Mononuclear cell (primary cell): Measurements from ENCODE around the gene RAD51B. TPM values are rescaled to one million over a fixed set of nuclear protein-coding genes. Genes with fewer than 3 reads are reported as not detected.

Experiments
- H3K27me3 ChIP-seq: 2 replicates; pipeline ENCODE4 v1.6.0; 2011; ENCODE audit warnings: low read length, control low read depth; ENCODE audit not compliant: insufficient read depth
- H3K4me1 ChIP-seq: 2 replicates; pipeline ENCODE4 v1.5.1; 2011; ENCODE audit warnings: mild to moderate bottlenecking, low read length, control low read depth; ENCODE audit not compliant: insufficient read depth
- H3K4me3 ChIP-seq: 2 replicates; pipeline ENCODE4 v1.5.1; 2011; ENCODE audit warnings: mild to moderate bottlenecking, low read length, moderate library complexity
- H3K9me3 ChIP-seq: 2 replicates; pipeline ENCODE4 v1.5.1; 2011; ENCODE audit warnings: low read depth, mild to moderate bottlenecking, control low read depth, low read length
- total RNA-seq: library from RNA; depleted of rRNA; stranded (reverse); fragments of >200 nt; gene quantifications from one replicate; pipeline ENCODE4 v1.2.3, GENCODE V29; 2012

RAD51B gene
- total RNA-seq, 1 donor = 21.4 TPM

DNA sequence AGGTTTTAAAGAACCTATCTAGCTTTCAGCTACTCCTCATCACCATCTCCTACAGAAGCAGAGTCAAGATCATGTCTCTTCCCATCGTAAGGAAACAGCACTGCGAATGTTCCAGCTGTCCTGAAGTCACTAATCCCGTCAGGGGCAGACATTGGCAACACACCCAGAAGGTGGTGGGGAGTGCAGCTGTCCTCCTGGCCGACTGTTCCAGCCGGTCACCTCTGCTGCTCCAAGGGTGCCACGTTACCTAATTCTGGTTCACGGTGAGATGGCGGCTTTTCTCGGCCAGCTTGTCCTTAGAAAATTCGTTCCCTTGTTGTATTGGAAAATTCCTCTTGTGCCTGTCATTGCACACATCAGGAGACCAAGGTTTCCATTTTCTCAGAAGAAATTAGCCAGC lies 777.1 kb downstream of the RAD51B start:
- Histone ChIP-seq H3K4me1 (peaks cover 63% of the 10 kb centered on the region), H3K4me3 (no peak overlapping the region), H3K9me3 (no peaks in the 10 kb centered on the region), H3K27me3 (no peaks in the 10 kb centered on the region)

DNA sequence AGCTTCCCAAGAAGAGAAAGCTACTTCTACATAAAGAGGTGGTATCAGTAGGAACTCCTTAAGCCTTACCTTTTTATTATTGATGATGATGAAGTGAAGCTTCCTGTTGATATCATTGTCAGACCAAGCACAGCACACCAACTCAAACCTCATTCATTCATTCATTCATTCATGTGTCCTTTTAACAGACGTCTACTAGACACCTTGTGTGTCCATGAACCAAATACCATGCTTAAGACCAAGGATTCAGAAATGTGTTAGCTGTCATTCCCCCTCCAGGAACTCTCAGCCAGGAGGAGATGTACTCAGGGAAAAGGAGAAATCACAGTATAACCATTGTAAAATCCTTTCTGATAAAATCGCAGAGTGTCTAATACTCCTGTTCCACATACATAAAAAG lies 778.5 kb downstream of the RAD51B start:
- no peaks in the 10 kb centered on the region for H3K9me3 ChIP-seq
- H3K4me3 ChIP-seq = no peak overlapping the region
- H3K27me3 ChIP-seq = no peaks in the 10 kb centered on the region
- peaks cover 63% of the 10 kb centered on the region for H3K4me1 ChIP-seq

DNA sequence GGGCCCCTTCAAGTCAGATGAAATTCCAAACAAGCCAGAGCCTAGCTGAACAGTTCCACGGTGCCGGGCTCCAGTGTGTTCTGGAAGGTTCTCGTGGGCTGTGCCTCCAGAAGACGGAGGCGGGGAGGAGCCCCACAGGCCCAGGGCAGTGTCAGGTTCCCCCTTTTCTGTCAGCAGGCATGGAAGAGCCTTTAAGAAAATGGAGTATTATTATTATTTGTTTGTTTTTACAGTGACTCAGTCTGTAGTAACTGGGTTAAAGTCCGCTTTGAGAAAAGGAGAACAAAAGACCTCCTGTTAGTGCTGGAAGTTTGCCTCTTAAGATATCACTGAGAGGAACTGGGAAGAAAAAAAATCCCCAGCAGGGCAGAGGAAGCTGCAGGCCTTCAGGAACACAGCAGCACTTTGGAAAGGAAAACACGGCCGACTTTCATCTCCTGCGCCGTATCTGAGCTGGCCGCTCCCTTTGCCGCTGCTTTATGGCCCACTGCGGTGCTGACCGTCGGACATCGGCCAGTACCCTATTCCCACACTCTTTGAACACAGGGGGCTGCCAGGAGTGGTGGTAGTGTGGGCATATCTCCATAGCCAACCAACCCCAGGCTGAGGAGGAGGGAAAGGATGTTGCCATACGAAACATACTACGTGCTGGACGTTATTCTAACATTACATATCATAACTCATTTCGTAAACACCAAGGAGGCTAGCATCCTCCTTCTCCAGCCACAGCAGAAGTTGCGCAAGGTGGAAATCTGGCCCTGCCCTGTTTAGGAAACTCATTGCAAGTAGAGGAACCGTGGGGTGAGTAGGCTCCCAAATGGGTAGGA lies 779.3 kb downstream of the RAD51B start:
- H3K27me3 ChIP-seq = no peaks in the 10 kb centered on the region
- no peak overlapping the region for H3K4me3 ChIP-seq
- H3K9me3 ChIP-seq = no peaks in the 10 kb centered on the region
- H3K4me1 ChIP-seq = peaks cover 56% of the 10 kb centered on the region

DNA sequence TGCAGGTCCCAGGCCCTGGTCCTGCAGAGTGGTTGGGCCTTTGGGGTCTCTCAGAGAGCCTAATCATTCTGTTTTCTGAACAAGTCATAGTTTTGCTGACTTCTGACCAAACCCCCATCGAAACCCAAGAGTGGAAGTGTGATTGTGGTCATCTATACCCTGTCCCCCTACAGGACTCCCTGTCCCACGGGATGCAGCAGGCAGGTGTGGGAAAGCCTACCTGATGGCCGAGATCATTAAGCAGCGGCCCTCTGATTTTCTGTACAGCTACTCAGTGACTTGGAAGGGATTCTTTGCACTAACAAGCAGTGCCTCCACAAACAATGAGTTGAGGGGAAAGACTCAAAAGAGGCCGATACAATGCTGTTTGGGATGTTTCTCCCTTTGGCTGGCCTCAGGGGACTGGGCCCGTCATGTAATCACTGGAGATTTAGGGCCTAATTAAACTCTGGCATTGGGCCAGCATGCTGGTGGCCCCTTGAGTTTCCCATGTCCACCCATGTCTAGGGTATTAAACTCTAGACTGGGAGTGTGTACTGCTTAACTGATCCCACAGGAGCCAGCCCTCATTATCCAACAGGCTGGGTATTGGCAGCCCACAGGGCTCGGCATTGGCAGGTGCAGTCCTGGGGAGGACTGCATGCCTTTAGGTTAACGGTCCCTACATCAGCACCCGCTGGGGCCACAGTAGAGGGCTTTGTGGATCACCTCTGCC lies 780.5 kb downstream of the RAD51B start:
- Histone ChIP-seq H3K9me3 (no peaks in the 10 kb centered on the region), H3K4me3 (no peak overlapping the region), H3K27me3 (no peaks in the 10 kb centered on the region), H3K4me1 (peaks cover 45% of the 10 kb centered on the region)

DNA sequence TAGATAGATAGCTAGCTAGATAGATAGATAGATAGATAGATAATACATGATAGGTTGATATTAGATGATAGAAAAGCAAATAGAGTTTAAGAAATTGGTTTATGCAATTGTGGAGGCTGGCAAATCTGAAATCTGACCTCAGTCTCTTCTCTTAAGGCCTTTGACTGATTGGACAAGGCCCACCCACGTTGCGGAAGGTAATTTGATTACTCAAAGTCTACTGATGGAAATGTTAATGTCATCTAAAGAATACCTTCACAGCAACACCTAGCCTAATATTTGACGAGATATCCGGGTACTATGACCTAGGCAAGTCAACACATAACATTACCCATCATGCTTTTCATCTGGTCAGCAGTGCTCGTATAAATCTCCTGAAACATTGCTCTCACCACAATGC lies 782.9 kb downstream of the RAD51B start:
- Histone ChIP-seq H3K4me3 (no peak overlapping the region), H3K9me3 (no peaks in the 10 kb centered on the region), H3K4me1 (peaks cover 51% of the 10 kb centered on the region), H3K27me3 (no peaks in the 10 kb centered on the region)

DNA sequence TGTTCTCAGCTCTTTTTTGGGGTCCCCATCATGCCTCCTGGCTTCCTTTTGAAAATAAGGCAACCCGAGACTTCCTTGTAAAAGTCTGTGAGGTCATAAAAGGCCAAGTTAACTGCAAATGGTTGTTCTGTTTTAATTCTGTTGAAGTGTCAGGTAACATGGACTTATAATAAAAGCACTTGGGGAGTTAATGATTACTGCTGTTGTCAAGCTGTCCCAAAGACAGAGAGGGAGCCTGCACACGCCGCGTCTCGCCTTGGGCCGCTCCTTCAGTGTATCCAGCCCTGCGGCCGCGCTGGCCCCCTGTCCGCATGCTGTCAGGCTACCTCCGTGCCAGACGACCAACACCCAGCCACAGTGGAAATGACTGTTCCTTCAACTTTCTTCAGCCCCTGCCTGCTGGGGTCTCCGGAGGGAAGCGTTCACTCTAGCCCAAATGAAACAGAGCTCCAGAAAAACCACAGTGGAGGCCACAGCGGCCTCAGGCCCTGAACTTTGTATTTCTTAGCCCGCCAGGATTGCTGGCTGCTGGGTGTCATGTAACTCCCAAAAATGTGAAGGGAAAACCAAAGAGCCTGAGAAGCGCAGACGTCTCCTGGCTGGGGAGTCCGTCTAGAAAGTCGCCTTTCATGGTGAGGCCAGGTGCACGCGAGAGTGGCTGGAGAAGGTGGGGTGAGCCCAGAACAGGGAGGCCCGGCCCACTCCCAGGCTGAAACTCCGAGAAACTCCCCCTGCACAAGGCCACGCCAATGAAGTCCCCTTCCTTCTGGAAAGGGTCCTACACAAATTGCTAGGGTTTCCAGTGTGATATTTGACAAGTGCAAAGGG lies 784.2 kb downstream of the RAD51B start:
- H3K9me3 ChIP-seq = no peaks in the 10 kb centered on the region
- no peak overlapping the region for H3K4me3 ChIP-seq
- H3K4me1 ChIP-seq = peaks cover 52% of the 10 kb centered on the region
- no peaks in the 10 kb centered on the region for H3K27me3 ChIP-seq

DNA sequence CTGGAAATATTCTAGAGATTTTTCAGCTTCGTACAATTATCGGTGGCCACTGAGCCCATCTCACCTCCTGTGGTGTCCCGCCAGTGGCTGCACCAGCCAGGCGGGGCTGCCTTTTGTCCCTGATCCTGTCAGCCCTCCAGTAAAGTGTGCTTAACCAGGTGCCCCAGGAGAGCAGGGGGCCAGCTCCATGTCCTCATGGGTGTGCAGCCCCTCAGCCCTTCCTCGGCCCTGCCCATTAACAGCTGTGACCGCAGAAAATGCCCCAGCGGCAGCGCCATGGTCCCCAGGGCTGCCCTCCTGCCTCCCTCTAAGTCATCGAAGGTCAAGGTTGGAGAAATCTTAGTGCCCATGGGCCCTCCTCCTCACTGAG lies 784.8 kb downstream of the RAD51B start:
- H3K4me3 ChIP-seq = no peak overlapping the region

DNA sequence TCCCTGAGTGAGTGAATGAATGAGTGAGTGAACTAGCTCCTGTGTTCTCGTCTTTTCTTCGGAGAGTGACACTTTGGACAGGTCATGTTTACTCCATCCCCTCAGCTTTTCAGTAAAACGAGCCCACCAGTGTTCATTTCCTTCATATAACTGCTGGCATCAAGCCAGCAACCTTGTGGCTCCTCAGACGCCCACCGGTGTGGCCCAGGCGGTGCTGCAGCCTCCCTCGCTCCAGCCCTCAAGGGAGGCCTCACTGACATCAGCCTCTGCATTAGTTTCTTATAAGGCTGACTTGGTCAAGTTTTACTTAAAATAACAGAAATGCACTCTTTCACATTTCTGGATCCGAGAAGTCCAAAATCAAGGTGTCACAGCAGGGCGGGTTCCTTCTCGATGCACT lies 785.2 kb downstream of the RAD51B start:
- no peaks in the 10 kb centered on the region for H3K9me3 ChIP-seq
- no peaks in the 10 kb centered on the region for H3K27me3 ChIP-seq
- no peak overlapping the region for H3K4me3 ChIP-seq
- peaks cover 47% of the 10 kb centered on the region for H3K4me1 ChIP-seq

More for the DNA sequence above, 784.8 kb downstream of the RAD51B start:
- H3K9me3 ChIP-seq = no peaks in the 10 kb centered on the region
- H3K27me3 ChIP-seq = no peaks in the 10 kb centered on the region
- peaks cover 52% of the 10 kb centered on the region for H3K4me1 ChIP-seq

DNA sequence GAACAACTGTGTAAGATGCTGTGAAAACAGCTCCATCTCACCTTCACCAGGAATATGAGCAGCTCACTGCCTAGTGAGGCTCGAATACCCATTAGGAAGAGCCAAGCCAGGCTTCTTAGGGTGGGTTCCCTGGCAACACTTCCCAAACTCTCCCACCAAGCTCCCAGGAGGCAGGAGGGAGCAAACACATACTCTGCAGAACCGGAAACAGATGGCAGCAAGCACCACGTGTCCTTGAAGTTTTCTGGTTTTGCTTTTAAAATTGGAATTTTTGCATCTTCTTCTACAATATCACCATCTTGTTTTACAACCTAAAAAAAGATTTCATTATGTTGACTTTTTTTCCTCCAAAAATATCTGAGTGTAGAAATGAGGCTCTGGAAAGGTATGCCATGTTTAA lies 786.6 kb downstream of the RAD51B start:
- no peak overlapping the region for H3K4me3 ChIP-seq

DNA sequence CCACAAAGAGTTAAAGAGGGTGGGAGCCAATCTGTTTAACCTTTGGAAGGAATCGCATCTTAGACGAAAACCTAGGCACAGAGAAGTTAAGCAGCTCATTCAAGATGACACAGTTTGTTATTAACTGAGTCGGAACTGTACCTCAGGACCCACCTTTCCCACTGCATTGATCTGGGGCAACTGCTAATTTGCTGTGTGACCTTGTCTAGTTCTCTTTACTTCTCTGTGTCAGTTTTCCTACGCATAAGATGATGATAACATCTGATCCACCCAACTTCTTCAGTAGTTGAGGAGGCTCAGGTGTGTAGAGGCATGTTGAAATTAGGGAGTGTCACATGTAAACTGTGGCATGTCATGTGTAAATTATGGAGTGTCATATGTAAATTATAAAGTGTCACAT lies 787.1 kb downstream of the RAD51B start:
- H3K27me3 ChIP-seq = no peaks in the 10 kb centered on the region
- no peak overlapping the region for H3K4me3 ChIP-seq
- H3K4me1 ChIP-seq = peaks cover 36% of the 10 kb centered on the region
- no peaks in the 10 kb centered on the region for H3K9me3 ChIP-seq

More for the DNA sequence above, 786.6 kb downstream of the RAD51B start:
- Histone ChIP-seq H3K27me3 (no peaks in the 10 kb centered on the region), H3K9me3 (no peaks in the 10 kb centered on the region), H3K4me1 (peaks cover 35% of the 10 kb centered on the region)

DNA sequence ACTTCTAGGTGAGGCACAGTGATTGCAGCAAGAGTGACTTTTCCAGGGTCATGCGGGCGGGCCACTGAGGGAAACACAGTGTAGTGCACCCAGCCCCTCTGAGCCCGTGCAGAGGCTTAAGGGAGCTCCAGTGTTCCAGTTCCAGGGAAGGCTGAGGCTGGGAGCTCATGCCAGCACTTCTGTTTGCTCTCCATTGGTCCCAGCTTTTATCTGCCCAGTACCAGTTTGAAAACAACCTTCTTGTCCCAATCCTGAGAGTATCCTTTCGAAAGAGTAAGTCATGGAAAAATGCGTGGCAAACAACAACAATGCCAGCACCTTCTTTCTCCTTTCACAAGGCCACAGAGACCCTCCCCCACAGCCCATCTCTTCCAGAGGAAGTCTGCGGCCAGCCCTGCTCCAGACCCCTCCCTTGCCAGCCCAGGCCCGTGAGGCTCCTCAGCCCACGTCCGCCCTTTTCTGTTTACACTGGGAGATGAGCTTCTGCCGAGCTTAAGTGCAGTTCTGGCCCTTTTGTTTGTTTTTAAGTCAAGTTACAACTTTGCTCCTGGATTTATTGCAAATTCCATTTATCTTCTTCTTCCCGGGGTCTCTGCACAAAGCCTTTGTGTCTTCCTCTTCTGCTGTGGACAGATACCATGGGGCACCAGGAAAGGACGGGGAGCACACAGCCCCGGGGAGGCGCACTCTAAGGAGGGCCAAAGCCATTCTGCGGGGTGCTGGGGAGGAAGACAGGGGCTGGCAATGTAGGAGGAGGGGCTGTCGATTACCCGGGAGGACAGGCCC lies 787.7 kb downstream of the RAD51B start:
- H3K9me3 ChIP-seq = no peaks in the 10 kb centered on the region
- no peak overlapping the region for H3K4me3 ChIP-seq
- peaks cover 38% of the 10 kb centered on the region for H3K4me1 ChIP-seq
- no peaks in the 10 kb centered on the region for H3K27me3 ChIP-seq

DNA sequence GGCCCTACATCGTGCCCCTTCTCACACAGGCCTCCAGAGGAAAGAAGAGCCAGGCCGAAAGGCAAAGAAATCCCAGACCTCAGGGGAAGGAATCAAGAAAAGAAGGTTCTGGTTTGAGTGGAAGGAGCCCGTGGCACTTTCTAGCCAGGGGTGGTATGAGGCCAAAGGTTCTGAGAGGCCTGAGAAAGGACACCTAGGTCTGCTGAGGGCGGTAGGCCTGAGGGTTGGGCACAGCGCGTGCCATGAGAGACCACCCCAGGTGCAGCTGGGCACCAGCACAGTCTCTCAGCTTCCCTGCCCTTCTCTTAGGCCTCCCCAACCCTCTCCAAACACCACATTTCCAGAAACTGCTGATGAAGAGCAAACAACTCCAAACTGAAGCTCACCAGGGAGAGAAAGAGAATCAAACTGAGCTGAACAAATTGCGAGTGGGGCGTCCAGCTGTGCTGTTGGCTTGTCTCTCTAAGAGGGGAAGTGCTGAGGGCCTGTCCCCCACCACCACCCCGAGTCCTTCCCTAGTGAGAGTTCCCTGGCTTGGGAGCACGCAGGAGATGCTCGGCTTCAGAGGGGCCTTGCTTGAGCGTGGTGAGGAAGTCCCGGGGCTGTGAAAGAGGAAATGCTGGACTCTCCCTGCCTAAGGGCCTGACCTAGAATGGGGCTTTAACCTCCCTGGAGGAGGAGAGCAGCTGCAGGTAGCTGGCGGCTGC lies 788.4 kb downstream of the RAD51B start:
- H3K4me1 ChIP-seq = peaks cover 38% of the 10 kb centered on the region
- no peak overlapping the region for H3K4me3 ChIP-seq
- no peaks in the 10 kb centered on the region for H3K9me3 ChIP-seq
- H3K27me3 ChIP-seq = no peaks in the 10 kb centered on the region

DNA sequence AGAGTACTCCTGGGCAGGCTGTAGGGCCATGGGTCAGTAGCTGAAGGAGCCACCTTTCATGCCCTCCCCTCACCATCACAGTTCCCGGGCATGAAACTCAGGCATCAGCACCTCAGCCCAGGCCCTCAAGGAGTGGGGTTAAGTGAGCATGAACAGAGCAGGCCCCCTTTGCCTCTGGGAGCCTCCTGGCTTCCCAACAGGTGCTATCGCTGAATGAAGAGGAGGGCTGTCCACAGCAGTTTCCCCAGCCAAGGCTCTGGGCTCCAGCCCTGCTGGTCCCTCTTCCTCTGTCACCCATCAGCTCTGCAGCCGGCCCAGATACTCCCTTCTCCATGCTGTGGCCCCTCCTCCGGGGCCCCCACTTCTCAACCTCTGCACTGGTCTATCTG lies 789.0 kb downstream of the RAD51B start:
- Histone ChIP-seq H3K27me3 (no peaks in the 10 kb centered on the region), H3K9me3 (no peaks in the 10 kb centered on the region), H3K4me1 (peaks cover 38% of the 10 kb centered on the region), H3K4me3 (no peak overlapping the region)

DNA sequence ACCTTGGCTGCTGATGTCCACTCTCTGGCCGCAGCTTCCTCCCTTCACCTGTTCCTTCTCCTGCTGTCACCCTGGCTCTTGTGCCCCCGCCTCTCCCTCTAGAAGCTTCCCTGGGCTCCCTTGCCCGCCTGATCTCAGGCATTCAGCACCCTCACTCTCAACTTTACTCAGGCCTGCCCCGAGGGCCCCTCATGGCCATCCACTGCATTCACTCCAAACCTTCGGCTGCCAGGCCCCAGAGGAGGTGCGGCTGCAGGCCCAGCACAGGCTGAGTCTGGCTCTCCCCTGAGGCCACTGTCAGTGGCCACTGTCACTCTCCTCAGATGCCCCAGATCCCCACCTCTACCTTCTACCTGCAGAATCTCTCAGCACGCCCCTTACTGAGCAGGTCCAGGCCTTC lies 789.4 kb downstream of the RAD51B start:
- no peaks in the 10 kb centered on the region for H3K27me3 ChIP-seq
- H3K4me3 ChIP-seq = no peak overlapping the region
- no peaks in the 10 kb centered on the region for H3K9me3 ChIP-seq
- peaks cover 38% of the 10 kb centered on the region for H3K4me1 ChIP-seq
